Superior temporal gyrus (tissue), 1 donor: ENCODE data around the gene PDILT.

Experiments used
- DNase-seq: peaks from one replicate; pipeline ENCODE4 v3.0.0-alpha.2; 2016; ENCODE audit errors: extremely low spot score

Gene PDILT

GRCh38 chr16:20364051-20364450 is 40.5 kb downstream of the PDILT start:
- DNase-seq, result no peak

- DNase-seq, result no peak
These were observed 41.3 kb downstream of the PDILT start for GRCh38 chr16:20363191-20363590.

- DNase-seq, result no peak
These were observed 44.5 kb downstream of the PDILT start for GRCh38 chr16:20359997-20360396.

GRCh38 chr16:20355114-20355782 is 49.3 kb downstream of the PDILT start:
- DNase-seq, result no peak

- no peak for DNase-seq
These were observed 51.2 kb downstream of the PDILT start for GRCh38 chr16:20353379-20353778.

- DNase-seq, result no peak
These were observed 51.9 kb downstream of the PDILT start, which contains the start of gene UMOD for GRCh38 chr16:20352615-20353014. Gene UMOD, minus strand, starts transcription at chr16:20352715. Its CDS starts 1,978 bp downstream, at chr16:20350737.

GRCh38 chr16:20349615-20350014 is 54.9 kb downstream of the PDILT start:
- DNase-seq, result no peak

GRCh38 chr16:20348365-20349185 is 56.0 kb downstream of the PDILT start:
- DNase-seq, result no peak

- no peak for DNase-seq
These were observed 56.7 kb downstream of the PDILT start for GRCh38 chr16:20347666-20348364.

GRCh38 chr16:20344611-20345010 is 59.9 kb downstream of the PDILT start:
- DNase-seq, result no peak

- no peak for DNase-seq
These were observed 64.8 kb downstream of the PDILT start for GRCh38 chr16:20339744-20340143.

GRCh38 chr16:20336955-20337354 is 67.6 kb downstream of the PDILT start:
- no peak for DNase-seq

GRCh38 chr16:20334396-20334795 is 70.1 kb downstream of the PDILT start:
- DNase-seq, result no peak

- no peak for DNase-seq
These were observed 71.4 kb downstream of the PDILT start for GRCh38 chr16:20333120-20333519.

GRCh38 chr16:20332411-20332810 is 72.1 kb downstream of the PDILT start:
- no peak for DNase-seq

GRCh38 chr16:20331635-20332034 is 72.9 kb downstream of the PDILT start:
- DNase-seq, result no peak

- no peak for DNase-seq
These were observed 75.0 kb downstream of the PDILT start for GRCh38 chr16:20329392-20330138.

GRCh38 chr16:20327444-20328041 is 77.0 kb downstream of the PDILT start, which contains the start of gene GP2:
Gene GP2, minus strand, starts transcription at chr16:20327513. Its CDS starts 1,082 bp downstream, at chr16:20326431.
- DNase-seq, result no peak

GRCh38 chr16:20326321-20326720 is 78.2 kb downstream of the PDILT start:
- no peak for DNase-seq

- DNase-seq, result no peak
These were observed 79.5 kb downstream of the PDILT start for GRCh38 chr16:20325005-20325404.

GRCh38 chr16:20323591-20324117 is 80.9 kb downstream of the PDILT start:
- no peak for DNase-seq
